SK-N-SH treated with all-trans-retinoic acid at 6 μM for 48 hours (cell line): ENCODE results near the gene DNAJC24.

ENCODE experiments used
- CSDC2 ChIP-seq: fragments of 250-450 bp; sonication (Bioruptor Pico); IDR thresholded peaks from 2 replicates; pipeline ENCODE4 v1.5.0; 2020; ENCODE audit warnings: mild to moderate bottlenecking, moderate library complexity
- ESRRG ChIP-seq: fragments of 250-450 bp; sonication (Bioruptor Pico); IDR thresholded peaks from 2 replicates; pipeline ENCODE4 v1.6.1; 2021; ENCODE audit warnings: mild to moderate bottlenecking
- PPARA ChIP-seq: fragments of 250-450 bp; sonication (Bioruptor Pico); IDR thresholded peaks from 2 replicates; pipeline ENCODE4 v1.5.0; 2020; ENCODE audit warnings: mild to moderate bottlenecking, borderline replicate concordance
- RARB ChIP-seq: fragments of 250-450 bp; sonication (Bioruptor Pico); IDR thresholded peaks from 2 replicates; pipeline ENCODE4 v1.8.0; 2021; ENCODE audit warnings: mild to moderate bottlenecking, moderate library complexity
- SNAI2 ChIP-seq: fragments of 250-450 bp; sonication (Bioruptor Pico); IDR thresholded peaks from 2 replicates; pipeline ENCODE4 v1.5.0; 2020; ENCODE audit warnings: mild to moderate bottlenecking, moderate library complexity
- ZFP3 ChIP-seq: fragments of 250-450 bp; sonication (Bioruptor Pico); IDR thresholded peaks from 2 replicates; pipeline ENCODE4 v1.5.0; 2020; ENCODE audit warnings: mild to moderate bottlenecking, moderate library complexity
- ZFP30 ChIP-seq: fragments of 450-650 bp; formaldehyde crosslinking; IDR thresholded peaks from 2 replicates; pipeline ENCODE4 v1.5.0; 2022; ENCODE audit warnings: mild to moderate bottlenecking, moderate library complexity
- ZNF8 ChIP-seq: fragments of 450-650 bp; formaldehyde crosslinking; IDR thresholded peaks from 2 replicates; pipeline ENCODE4 v1.5.0; 2020; ENCODE audit warnings: mild to moderate bottlenecking, moderate library complexity
- TF ChIP-seq, protein P1 (sequence below): fragments of 250-450 bp; sonication (Bioruptor Pico); IDR thresholded peaks from 2 replicates; pipeline ENCODE4 v1.8.0; 2020; ENCODE audit warnings: mild to moderate bottlenecking, moderate library complexity, borderline replicate concordance
- TF ChIP-seq, protein P2 (sequence below): fragments of 250-450 bp; sonication (Bioruptor Pico); IDR thresholded peaks from 2 replicates; pipeline ENCODE4 v1.5.1; 2020; ENCODE audit warnings: low read depth, mild to moderate bottlenecking, moderate library complexity
- TF ChIP-seq, protein P3 (sequence below): fragments of 250-450 bp; sonication (Bioruptor Pico); IDR thresholded peaks from 2 replicates; pipeline ENCODE4 v1.8.0; 2021; ENCODE audit warnings: low read depth, mild to moderate bottlenecking, moderate library complexity, borderline replicate concordance
- TF ChIP-seq, protein P4 (sequence below): fragments of 250-450 bp; sonication (Bioruptor Pico); IDR thresholded peaks from 2 replicates; pipeline ENCODE4 v1.5.0; 2020; ENCODE audit warnings: mild to moderate bottlenecking, moderate library complexity

DNA sequence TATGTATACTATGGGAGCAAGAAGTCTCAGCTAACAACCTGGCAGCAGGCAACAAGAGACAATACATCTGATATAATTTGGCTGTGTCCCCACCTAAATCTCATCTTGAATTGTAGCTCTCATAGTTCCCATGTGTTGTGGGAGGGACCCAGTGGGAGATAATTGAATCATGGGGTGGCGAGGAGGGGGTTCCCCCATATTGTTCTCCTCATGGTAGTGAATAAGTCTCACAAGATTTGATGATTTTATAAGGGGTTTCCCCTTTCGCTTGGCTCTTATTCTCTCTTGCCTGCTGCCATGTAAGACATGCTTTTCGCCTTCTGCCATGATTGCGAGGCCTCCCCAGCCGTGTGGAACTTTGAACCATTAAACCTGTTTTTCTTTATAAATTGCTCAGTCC lies 6.2 kb downstream of the DNAJC24 start:
- no peak for TF ChIP-seq PPARA (CRISPR knock-in tag)
- TF ChIP-seq ZNF8 (CRISPR knock-in tag), result no peak
- TF ChIP-seq, protein P1, sequence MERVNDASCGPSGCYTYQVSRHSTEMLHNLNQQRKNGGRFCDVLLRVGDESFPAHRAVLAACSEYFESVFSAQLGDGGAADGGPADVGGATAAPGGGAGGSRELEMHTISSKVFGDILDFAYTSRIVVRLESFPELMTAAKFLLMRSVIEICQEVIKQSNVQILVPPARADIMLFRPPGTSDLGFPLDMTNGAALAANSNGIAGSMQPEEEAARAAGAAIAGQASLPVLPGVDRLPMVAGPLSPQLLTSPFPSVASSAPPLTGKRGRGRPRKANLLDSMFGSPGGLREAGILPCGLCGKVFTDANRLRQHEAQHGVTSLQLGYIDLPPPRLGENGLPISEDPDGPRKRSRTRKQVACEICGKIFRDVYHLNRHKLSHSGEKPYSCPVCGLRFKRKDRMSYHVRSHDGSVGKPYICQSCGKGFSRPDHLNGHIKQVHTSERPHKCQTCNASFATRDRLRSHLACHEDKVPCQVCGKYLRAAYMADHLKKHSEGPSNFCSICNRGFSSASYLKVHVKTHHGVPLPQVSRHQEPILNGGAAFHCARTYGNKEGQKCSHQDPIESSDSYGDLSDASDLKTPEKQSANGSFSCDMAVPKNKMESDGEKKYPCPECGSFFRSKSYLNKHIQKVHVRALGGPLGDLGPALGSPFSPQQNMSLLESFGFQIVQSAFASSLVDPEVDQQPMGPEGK (CRISPR knock-in tag), result no peak
- TF ChIP-seq, protein P2, sequence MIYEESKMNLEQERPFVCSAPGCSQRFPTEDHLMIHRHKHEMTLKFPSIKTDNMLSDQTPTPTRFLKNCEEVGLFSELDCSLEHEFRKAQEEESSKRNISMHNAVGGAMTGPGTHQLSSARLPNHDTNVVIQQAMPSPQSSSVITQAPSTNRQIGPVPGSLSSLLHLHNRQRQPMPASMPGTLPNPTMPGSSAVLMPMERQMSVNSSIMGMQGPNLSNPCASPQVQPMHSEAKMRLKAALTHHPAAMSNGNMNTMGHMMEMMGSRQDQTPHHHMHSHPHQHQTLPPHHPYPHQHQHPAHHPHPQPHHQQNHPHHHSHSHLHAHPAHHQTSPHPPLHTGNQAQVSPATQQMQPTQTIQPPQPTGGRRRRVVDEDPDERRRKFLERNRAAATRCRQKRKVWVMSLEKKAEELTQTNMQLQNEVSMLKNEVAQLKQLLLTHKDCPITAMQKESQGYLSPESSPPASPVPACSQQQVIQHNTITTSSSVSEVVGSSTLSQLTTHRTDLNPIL (CRISPR knock-in tag), result no peak
- TF ChIP-seq, protein P3, sequence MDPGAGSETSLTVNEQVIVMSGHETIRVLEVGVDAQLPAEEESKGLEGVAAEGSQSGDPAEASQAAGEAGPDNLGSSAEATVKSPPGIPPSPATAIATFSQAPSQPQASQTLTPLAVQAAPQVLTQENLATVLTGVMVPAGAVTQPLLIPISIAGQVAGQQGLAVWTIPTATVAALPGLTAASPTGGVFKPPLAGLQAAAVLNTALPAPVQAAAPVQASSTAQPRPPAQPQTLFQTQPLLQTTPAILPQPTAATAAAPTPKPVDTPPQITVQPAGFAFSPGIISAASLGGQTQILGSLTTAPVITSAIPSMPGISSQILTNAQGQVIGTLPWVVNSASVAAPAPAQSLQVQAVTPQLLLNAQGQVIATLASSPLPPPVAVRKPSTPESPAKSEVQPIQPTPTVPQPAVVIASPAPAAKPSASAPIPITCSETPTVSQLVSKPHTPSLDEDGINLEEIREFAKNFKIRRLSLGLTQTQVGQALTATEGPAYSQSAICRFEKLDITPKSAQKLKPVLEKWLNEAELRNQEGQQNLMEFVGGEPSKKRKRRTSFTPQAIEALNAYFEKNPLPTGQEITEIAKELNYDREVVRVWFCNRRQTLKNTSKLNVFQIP (CRISPR knock-in tag), result no peak
- no peak for TF ChIP-seq ESRRG (CRISPR knock-in tag)
- TF ChIP-seq ZFP30 (CRISPR knock-in tag), result no peak
- no peak for TF ChIP-seq ZFP3 (CRISPR knock-in tag)
- TF ChIP-seq, protein P4, sequence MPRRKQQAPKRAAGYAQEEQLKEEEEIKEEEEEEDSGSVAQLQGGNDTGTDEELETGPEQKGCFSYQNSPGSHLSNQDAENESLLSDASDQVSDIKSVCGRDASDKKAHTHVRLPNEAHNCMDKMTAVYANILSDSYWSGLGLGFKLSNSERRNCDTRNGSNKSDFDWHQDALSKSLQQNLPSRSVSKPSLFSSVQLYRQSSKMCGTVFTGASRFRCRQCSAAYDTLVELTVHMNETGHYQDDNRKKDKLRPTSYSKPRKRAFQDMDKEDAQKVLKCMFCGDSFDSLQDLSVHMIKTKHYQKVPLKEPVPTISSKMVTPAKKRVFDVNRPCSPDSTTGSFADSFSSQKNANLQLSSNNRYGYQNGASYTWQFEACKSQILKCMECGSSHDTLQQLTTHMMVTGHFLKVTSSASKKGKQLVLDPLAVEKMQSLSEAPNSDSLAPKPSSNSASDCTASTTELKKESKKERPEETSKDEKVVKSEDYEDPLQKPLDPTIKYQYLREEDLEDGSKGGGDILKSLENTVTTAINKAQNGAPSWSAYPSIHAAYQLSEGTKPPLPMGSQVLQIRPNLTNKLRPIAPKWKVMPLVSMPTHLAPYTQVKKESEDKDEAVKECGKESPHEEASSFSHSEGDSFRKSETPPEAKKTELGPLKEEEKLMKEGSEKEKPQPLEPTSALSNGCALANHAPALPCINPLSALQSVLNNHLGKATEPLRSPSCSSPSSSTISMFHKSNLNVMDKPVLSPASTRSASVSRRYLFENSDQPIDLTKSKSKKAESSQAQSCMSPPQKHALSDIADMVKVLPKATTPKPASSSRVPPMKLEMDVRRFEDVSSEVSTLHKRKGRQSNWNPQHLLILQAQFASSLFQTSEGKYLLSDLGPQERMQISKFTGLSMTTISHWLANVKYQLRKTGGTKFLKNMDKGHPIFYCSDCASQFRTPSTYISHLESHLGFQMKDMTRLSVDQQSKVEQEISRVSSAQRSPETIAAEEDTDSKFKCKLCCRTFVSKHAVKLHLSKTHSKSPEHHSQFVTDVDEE (CRISPR knock-in tag), result no peak
- TF ChIP-seq CSDC2, result no peak
- TF ChIP-seq RARB (CRISPR knock-in tag), result no peak
- no peak for TF ChIP-seq SNAI2 (CRISPR knock-in tag)
